Lower leg skin (tissue), 3 donors: ENCODE results near the gene HEPACAM.

Experiments
- CTCF ChIP-seq, 3 donors: fragments of 450-650 bp; IDR thresholded peaks; one replicate each; pipeline ENCODE4 v1.5.1; 2016; ENCODE audit warnings: antibody characterized with exemption in 3 of 3, mild to moderate bottlenecking in 3 of 3, moderate library complexity in 2 of 3
- POLR2A ChIP-seq, 2 donors: fragments of 450-650 bp; IDR thresholded peaks; one replicate each; pipeline ENCODE4 v1.6.1; 2016 to 2017; ENCODE audit warnings: antibody characterized with exemption in 2 of 2, mild to moderate bottlenecking in 1 of 2, moderate library complexity in 1 of 2

DNA sequence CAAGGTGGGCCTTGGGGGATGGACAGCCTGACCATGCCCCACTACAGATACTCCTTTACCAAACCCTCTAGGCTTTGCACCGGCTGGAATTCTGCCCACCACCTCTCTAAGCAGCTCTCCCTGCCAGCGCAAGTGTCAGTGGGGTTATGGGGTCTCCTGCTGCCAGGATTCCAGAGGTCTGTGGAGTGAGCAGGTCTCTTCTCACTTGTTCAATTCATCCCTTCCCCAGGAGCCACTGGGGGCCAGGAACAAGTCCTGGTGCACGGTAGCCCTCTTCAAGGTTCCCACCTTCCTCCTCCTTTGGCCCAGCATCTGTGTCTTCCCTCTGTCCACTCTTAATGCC lies 48.6 kb upstream of the HEPACAM start:
- TF ChIP-seq CTCF (IDR thresholded peaks at IDR 0.05) (no peak), POLR2A (IDR thresholded peaks at IDR 0.05) (no peak)
